ENCODE results near the gene ABCC4. TPM values are rescaled to one million over a fixed set of nuclear protein-coding genes. Genes with fewer than 3 reads are reported as not detected.

The ABCC4 gene
- total and polyA plus RNA-seq, 4 experiments from 2014 or later: 4.8 to 10.0 (median 6.9) TPM

DNA sequence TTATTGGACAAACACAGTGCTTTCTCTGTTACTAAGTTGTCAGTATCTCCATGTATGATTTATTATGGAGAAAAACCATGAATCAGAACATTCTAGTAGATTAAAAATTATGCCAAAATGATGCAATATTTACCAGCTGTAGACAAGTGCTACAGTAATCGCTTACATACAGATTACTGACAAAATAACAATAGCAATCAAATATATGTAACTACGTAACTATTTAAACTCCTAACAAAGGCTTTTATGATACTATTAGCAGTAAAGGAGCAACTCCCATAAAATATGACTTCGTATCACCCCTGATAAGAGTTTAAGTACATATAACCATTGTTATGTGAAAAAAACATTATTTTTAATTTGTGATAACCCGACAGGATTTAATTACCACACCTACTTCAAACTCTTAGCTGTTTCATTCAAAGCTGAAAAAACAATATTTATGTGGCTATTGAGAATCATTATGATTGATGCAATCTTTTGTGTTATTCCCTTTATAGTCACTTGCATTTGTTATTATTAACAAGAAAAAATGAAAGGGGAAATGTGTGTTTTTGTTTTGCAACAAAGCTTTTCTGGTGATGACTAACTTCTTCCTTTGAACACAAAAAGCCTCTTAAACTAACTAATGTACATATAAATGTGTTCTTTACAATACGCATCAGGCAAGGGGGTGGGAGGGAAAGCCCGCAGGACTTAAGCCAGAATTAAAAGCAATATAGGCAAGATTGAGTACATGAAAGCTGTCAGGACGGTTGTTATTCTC lies 147.4 kb downstream of the ABCC4 start:
- Histone ChIP-seq H3K9me3 (ENCODE audit: control insufficient read depth in 1 of 2, low read length in 2 of 2) (no peaks in the 10 kb centered on the region), H3K4me3 (ENCODE audit: low read length in 2 of 2) (no peak overlapping the region), H3K4me1 (ENCODE audit: insufficient read depth, low read length) (no peaks in the 10 kb centered on the region), H3K27me3 (ENCODE audit: insufficient read depth, low read length) (no peaks in the 10 kb centered on the region), H3K27ac (ENCODE audit: low read depth, low read length) (no peak overlapping the region), H3K36me3 (ENCODE audit: insufficient read depth, low read length) (no peaks in the 10 kb centered on the region)
- no peak for DNase-seq
- ChIA-PET CTCF (ENCODE audit: partially characterized antibody) (interaction anchor here (0.9 to 2.6 kb wide), 3 partner anchors 12 to 479 kb away, joined by 3 to 11 read pairs (median 4); no protein-coding TSS in a partner anchor), POLR2A (ENCODE audit: partially characterized antibody) (interaction anchor here (0.9 kb wide), 1 partner anchor 23 kb away, joined by 3 read pairs; no protein-coding TSS in a partner anchor)
- Mint-ChIP-seq H3K4me1 (peaks cover 0 to 4% (median 1%) of the 10 kb centered on the region in 4 donors), H3K9me3 (no peaks in the 10 kb centered on the region), H3K27ac (no peak overlapping the region), H3K36me3 (peaks cover 5 to 20% of the 10 kb centered on the region in 2 donors), H3K27me3 (no peaks in the 10 kb centered on the region), H3K4me3 (no peak overlapping the region)
- intact Hi-C loops (cut with micrococcal nuclease): no loop called here

DNA sequence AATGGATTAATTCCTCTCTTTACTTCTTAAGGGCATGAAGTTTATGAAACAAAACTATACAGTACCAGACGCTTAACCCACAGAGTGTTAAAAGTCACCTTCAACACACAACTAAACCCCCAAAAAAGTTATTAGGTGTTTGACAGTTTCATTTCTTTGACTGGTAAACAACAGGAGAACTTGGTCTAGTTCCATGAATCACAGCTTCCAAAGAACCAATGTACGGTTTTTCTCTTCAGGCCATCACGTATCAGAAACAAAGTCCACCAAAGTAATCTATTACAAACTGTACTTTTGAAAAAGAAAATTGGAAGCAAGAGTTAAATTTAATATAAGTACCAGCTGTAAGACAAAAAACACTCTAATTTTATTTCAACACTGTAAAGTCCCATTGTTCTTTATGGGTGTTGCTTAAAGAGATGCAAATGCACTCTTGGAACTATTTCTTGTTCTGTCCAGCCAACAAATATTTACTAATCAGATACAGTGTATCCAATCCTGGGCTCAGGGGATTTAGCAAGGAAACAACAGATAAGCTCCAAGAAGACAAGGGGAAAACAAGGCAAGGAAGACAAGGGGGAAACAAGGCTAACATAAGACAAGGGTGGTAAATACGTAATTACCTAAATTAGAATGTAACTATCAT lies 149.2 kb downstream of the ABCC4 start:
- peaks cover 5 to 18% of the 10 kb centered on the region in 2 donors for H3K36me3 Mint-ChIP-seq
- Histone ChIP-seq H3K36me3 (ENCODE audit: insufficient read depth, low read length) (no peaks in the 10 kb centered on the region), H3K4me1 (ENCODE audit: insufficient read depth, low read length) (no peaks in the 10 kb centered on the region), H3K9me3 (ENCODE audit: control insufficient read depth in 1 of 2, low read length in 2 of 2) (no peaks in the 10 kb centered on the region), H3K4me3 (ENCODE audit: low read length in 2 of 2) (no peak overlapping the region), H3K27ac (ENCODE audit: low read depth, low read length) (no peak overlapping the region), H3K27me3 (ENCODE audit: insufficient read depth, low read length) (no peaks in the 10 kb centered on the region)
- no peak for DNase-seq
- ChIA-PET POLR2A (ENCODE audit: partially characterized antibody) (no interaction called here), CTCF (ENCODE audit: partially characterized antibody) (no interaction called here)
- peak overlapping the region in 1 of 7 donors; percentile 33 for H3K27ac Mint-ChIP-seq
- H3K4me1 Mint-ChIP-seq: peaks cover 0 to 3% (median 1%) of the 10 kb centered on the region in 4 donors
- H3K9me3 Mint-ChIP-seq: no peaks in the 10 kb centered on the region
- H3K27me3 Mint-ChIP-seq: no peaks in the 10 kb centered on the region
- H3K4me3 Mint-ChIP-seq: no peak overlapping the region
- intact Hi-C loops (cut with micrococcal nuclease): no loop called here

DNA sequence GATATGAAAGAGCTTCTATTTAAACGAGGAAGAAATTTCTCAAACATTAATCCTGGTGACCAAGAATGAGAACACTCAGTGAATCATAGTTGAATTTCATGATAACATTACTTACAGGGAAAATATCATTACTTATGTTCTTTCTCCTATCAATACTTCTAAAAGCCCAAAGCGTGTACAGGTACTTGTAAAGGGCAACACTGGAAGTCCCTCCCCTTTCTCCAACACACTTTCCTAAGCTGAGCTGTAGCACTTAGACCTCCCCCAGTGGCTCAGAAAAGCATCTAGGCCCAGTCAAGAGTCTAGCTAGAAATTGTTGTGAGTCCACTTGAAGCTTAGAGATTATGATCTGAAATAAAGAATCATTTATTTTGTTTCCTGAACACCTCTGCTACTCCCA lies 150.7 kb downstream of the ABCC4 start:
- H3K27ac Mint-ChIP-seq: peak overlapping the region in 3 of 7 donors; percentile 14 to 73 (median 72)
- no peaks in the 10 kb centered on the region for H3K27me3 Mint-ChIP-seq
- peaks cover 0 to 3% (median 0%) of the 10 kb centered on the region in 8 donors for H3K9me3 Mint-ChIP-seq
- Histone ChIP-seq H3K4me3 (ENCODE audit: low read length in 2 of 2) (no peak overlapping the region), H3K27me3 (ENCODE audit: insufficient read depth, low read length) (no peaks in the 10 kb centered on the region), H3K27ac (ENCODE audit: low read depth, low read length) (no peak overlapping the region), H3K4me1 (ENCODE audit: insufficient read depth, low read length) (no peaks in the 10 kb centered on the region), H3K9me3 (ENCODE audit: control insufficient read depth in 1 of 2, low read length in 2 of 2) (no peaks in the 10 kb centered on the region), H3K36me3 (ENCODE audit: insufficient read depth, low read length) (no peaks in the 10 kb centered on the region)
- no peak for DNase-seq
- H3K4me1 Mint-ChIP-seq: peaks cover 0 to 3% (median 1%) of the 10 kb centered on the region in 4 donors
- H3K36me3 Mint-ChIP-seq: peaks cover 3 to 12% of the 10 kb centered on the region in 2 donors
- CTCF ChIA-PET (ENCODE audit: partially characterized antibody): interaction anchor here (1.5 kb wide), 2 partner anchors 230 to 253 kb away, joined by 4 to 8 read pairs; no protein-coding TSS in a partner anchor
- POLR2A ChIA-PET (ENCODE audit: partially characterized antibody): no interaction called here
- H3K4me3 Mint-ChIP-seq: no peak overlapping the region
- intact Hi-C loops (cut with micrococcal nuclease): no loop called here

DNA sequence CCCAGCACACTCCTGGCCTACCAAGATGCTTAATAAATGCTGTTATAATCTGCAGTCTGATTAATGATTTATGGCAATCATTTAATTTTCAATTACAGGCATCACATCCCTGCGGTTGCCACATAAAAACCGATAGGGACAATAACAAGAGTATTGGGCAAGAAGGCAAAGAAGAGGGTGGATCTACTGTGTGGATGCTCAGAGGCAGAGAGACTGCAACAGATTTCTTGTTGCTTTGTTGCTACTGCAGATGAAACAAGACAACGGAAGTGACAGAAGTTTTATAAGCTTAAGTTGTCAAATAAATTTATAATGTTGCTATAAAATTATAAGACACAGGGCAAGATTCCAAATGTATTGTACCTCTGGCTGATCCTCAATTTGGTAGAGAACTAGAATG lies 154.8 kb downstream of the ABCC4 start:
- Histone ChIP-seq H3K27me3 (ENCODE audit: insufficient read depth, low read length) (no peaks in the 10 kb centered on the region), H3K27ac (ENCODE audit: low read depth, low read length) (no peak overlapping the region), H3K4me1 (ENCODE audit: insufficient read depth, low read length) (no peaks in the 10 kb centered on the region), H3K4me3 (ENCODE audit: low read length in 2 of 2) (no peak overlapping the region), H3K36me3 (ENCODE audit: insufficient read depth, low read length) (no peaks in the 10 kb centered on the region), H3K9me3 (ENCODE audit: control insufficient read depth in 1 of 2, low read length in 2 of 2) (no peaks in the 10 kb centered on the region)
- peaks cover 0 to 8% (median 3%) of the 10 kb centered on the region in 8 donors for H3K9me3 Mint-ChIP-seq
- no peak overlapping the region for H3K27ac Mint-ChIP-seq
- H3K36me3 Mint-ChIP-seq: peaks cover 13 to 36% of the 10 kb centered on the region in 2 donors
- ChIA-PET POLR2A (ENCODE audit: partially characterized antibody) (no interaction called here), CTCF (ENCODE audit: partially characterized antibody) (no interaction called here)
- intact Hi-C loops (cut with micrococcal nuclease): no loop called here
- no peaks in the 10 kb centered on the region for H3K27me3 Mint-ChIP-seq
- no peak for DNase-seq
- no peak overlapping the region for H3K4me3 Mint-ChIP-seq
- H3K4me1 Mint-ChIP-seq: peaks cover 0 to 11% (median 2%) of the 10 kb centered on the region in 4 donors

DNA sequence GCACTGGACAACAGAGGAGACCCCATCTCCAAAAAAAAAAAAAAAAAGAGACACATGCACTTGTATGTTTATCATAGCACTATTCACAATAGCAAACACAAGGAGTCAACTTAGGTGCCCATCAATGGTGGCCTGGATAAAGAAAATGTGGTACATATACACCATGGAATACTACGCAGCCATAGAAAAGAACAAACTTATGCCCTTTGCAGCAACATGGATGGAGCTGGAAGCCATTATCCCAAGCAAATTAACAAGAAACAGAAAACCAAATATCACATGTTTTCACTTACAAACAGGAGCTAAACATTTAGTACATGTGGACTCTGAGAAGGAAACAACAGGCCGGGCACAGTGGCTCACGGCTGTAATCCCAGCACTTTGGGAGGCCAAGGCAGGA lies 155.7 kb downstream of the ABCC4 start:
- H3K27ac Mint-ChIP-seq: peak overlapping the region in 1 of 7 donors; percentile 31
- H3K4me1 ChIP-seq (ENCODE audit: insufficient read depth, low read length): no peaks in the 10 kb centered on the region
- H3K4me3 ChIP-seq (ENCODE audit: low read length in 2 of 2): no peak overlapping the region
- POLR2A ChIA-PET (ENCODE audit: partially characterized antibody): no interaction called here
- H3K36me3 ChIP-seq (ENCODE audit: insufficient read depth, low read length): no peaks in the 10 kb centered on the region
- no peaks in the 10 kb centered on the region for H3K9me3 ChIP-seq (ENCODE audit: control insufficient read depth in 1 of 2, low read length in 2 of 2)
- H3K36me3 Mint-ChIP-seq: peaks cover 20 to 44% of the 10 kb centered on the region in 2 donors
- DNase-seq: no peak
- no peak overlapping the region for H3K4me3 Mint-ChIP-seq
- CTCF ChIA-PET (ENCODE audit: partially characterized antibody): interaction anchor here (0.7 kb wide), 1 partner anchor 42 kb away, joined by 3 read pairs; no protein-coding TSS in a partner anchor
- no peaks in the 10 kb centered on the region for H3K27me3 ChIP-seq (ENCODE audit: insufficient read depth, low read length)
- H3K9me3 Mint-ChIP-seq: peaks cover 0 to 8% (median 3%) of the 10 kb centered on the region in 8 donors
- no peak overlapping the region for H3K27ac ChIP-seq (ENCODE audit: low read depth, low read length)
- no peaks in the 10 kb centered on the region for H3K27me3 Mint-ChIP-seq
- intact Hi-C loops (cut with micrococcal nuclease): no loop called here
- H3K4me1 Mint-ChIP-seq: peaks cover 0 to 11% (median 2%) of the 10 kb centered on the region in 4 donors

DNA sequence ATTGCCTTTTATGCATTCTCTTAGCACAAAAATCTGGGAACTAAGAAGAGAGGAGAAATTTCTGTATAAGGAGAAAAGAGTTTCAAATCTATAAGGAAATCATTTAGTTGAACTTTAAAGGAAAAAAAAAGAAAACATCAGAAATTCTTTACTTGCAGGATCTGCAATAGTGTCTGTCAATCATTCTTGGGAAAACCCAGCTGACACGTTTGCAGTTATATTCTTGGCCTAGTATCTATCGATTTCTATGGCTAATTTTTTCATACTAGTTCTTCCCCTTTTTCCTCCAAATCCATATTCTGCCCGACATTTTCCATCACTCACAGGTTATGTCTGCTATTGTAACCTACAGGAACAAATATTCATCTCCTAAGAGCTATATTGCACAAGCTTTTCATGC lies 160.7 kb downstream of the ABCC4 start:
- H3K36me3 Mint-ChIP-seq: peaks cover 33 to 55% of the 10 kb centered on the region in 2 donors
- peaks cover 0 to 5% (median 4%) of the 10 kb centered on the region in 8 donors for H3K9me3 Mint-ChIP-seq
- CTCF ChIA-PET (ENCODE audit: partially characterized antibody): no interaction called here
- no peak overlapping the region for H3K4me3 Mint-ChIP-seq
- POLR2A ChIA-PET (ENCODE audit: partially characterized antibody): no interaction called here
- intact Hi-C loops (cut with micrococcal nuclease): no loop called here
- no peaks in the 10 kb centered on the region for H3K27me3 ChIP-seq (ENCODE audit: insufficient read depth, low read length)
- H3K27ac ChIP-seq (ENCODE audit: low read depth, low read length): no peak overlapping the region
- H3K4me3 ChIP-seq (ENCODE audit: low read length in 2 of 2): no peak overlapping the region
- H3K4me1 Mint-ChIP-seq: peaks cover 0 to 11% (median 2%) of the 10 kb centered on the region in 4 donors
- no peaks in the 10 kb centered on the region for H3K9me3 ChIP-seq (ENCODE audit: control insufficient read depth in 1 of 2, low read length in 2 of 2)
- no peak for DNase-seq
- no peaks in the 10 kb centered on the region for H3K4me1 ChIP-seq (ENCODE audit: insufficient read depth, low read length)
- H3K27me3 Mint-ChIP-seq: no peaks in the 10 kb centered on the region
- H3K36me3 ChIP-seq (ENCODE audit: insufficient read depth, low read length): no peaks in the 10 kb centered on the region
- H3K27ac Mint-ChIP-seq: no peak overlapping the region

DNA sequence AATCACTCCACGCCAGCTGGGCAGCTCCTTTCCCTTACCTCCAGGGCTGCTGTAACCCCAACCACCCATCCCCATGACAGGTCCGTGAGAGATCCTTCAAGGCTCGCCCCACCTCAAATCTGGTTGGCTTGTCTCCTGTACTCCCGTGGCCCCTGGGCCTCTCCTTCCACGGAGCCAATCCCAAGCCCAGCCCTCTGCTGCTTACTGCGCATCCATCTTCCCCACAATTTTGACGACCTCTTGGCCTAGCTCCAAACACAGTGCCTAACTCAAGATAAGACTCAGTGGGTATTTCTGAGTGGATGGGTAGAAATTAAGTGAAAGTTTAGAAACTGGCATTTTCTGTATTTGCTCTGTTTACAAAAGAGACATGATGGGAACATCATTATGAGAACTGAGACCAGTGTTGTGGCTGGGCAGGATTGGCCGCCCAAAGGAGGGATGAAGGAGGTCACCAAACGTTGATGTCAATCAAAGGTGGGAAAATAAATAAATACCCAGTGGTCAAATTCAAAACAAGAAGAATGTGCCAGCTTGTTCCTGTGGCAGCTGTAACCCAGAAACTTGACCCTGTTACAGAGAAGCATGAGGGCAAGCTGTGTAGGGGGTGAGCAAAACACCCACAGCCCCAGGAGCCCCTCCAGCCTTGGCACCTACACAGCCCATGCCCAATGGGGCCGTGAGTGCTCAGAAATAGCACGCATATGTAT lies 162.2 kb downstream of the ABCC4 start:
- Mint-ChIP-seq H3K9me3 (peaks cover 0 to 4% (median 0%) of the 10 kb centered on the region in 8 donors), H3K27me3 (no peaks in the 10 kb centered on the region), H3K4me1 (no peaks in the 10 kb centered on the region), H3K27ac (no peak overlapping the region), H3K4me3 (peak overlapping the region in 1 of 8 donors; percentile 15), H3K36me3 (peaks cover 26 to 48% of the 10 kb centered on the region in 2 donors)
- ChIA-PET POLR2A (ENCODE audit: partially characterized antibody) (no interaction called here), CTCF (ENCODE audit: partially characterized antibody) (no interaction called here)
- H3K36me3 ChIP-seq (ENCODE audit: insufficient read depth, low read length): no peaks in the 10 kb centered on the region
- H3K27ac ChIP-seq (ENCODE audit: low read depth, low read length): no peak overlapping the region
- no peak for DNase-seq
- no peaks in the 10 kb centered on the region for H3K27me3 ChIP-seq (ENCODE audit: insufficient read depth, low read length)
- no peaks in the 10 kb centered on the region for H3K4me1 ChIP-seq (ENCODE audit: insufficient read depth, low read length)
- intact Hi-C loops (cut with micrococcal nuclease): no loop called here
- no peak overlapping the region for H3K4me3 ChIP-seq (ENCODE audit: low read length in 2 of 2)
- no peaks in the 10 kb centered on the region for H3K9me3 ChIP-seq (ENCODE audit: control insufficient read depth in 1 of 2, low read length in 2 of 2)

All from CD4-positive, alpha-beta memory T cell (primary cell).